Neuronal stem cell (in vitro differentiated cells): ENCODE results near the gene TUBD1.
"Not testable (repeated sequence)": the region's sequence is repeated elsewhere in the genome, so short reads cannot be mapped to it uniquely, and the experiment has no call there.

Experiments used
- DNase-seq: peaks from one replicate; pipeline ENCODE4 v3.0.0-alpha.2; 2013; ENCODE audit warnings: low spot score
- H2AFZ ChIP-seq: one replicate; pipeline ENCODE4 v1.6.1; 2013; ENCODE audit warnings: mild to moderate bottlenecking, low read length, inconsistent platforms
- H2AK5ac ChIP-seq: 2 replicates; pipeline ENCODE4 v1.6.1; 2013; ENCODE audit warnings: low read depth, mild to moderate bottlenecking, inconsistent platforms, low read length, moderate library complexity, mixed read lengths
- H2BK120ac ChIP-seq: 2 replicates; pipeline ENCODE4 v1.6.1; 2013; ENCODE audit warnings: low read depth, mild to moderate bottlenecking, inconsistent platforms, low read length, moderate library complexity, mixed read lengths
- H2BK12ac ChIP-seq: one replicate; pipeline ENCODE4 v1.6.1; 2013; ENCODE audit warnings: low read length, inconsistent platforms
- H2BK15ac ChIP-seq: 2 replicates; pipeline ENCODE4 v1.6.1; 2013; ENCODE audit warnings: mild to moderate bottlenecking, low read length, inconsistent platforms, mixed read lengths
- H2BK5ac ChIP-seq: one replicate; pipeline ENCODE4 v1.6.1; 2013; ENCODE audit warnings: inconsistent platforms, mild to moderate bottlenecking, low read length, moderate library complexity
- H3K14ac ChIP-seq: one replicate; pipeline ENCODE4 v1.6.1; 2013; ENCODE audit warnings: low read length, inconsistent platforms
- H3K18ac ChIP-seq: 2 replicates; pipeline ENCODE4 v1.6.1; 2013; ENCODE audit warnings: low read length, inconsistent platforms
- H3K23ac ChIP-seq: 2 replicates; pipeline ENCODE4 v1.6.1; 2013; ENCODE audit warnings: low read depth, mild to moderate bottlenecking, mixed read lengths, low read length, inconsistent platforms; ENCODE audit not compliant: poor library complexity
- H3K27ac ChIP-seq: replicated peaks from 3 replicates; pipeline ENCODE4 v1.5.1; 2013; ENCODE audit warnings: low read length, inconsistent platforms
- H3K27me3 ChIP-seq, 3 experiments: 2 replicates each; pipeline ENCODE4 v1.6.1; 2013; ENCODE audit warnings: low read length in 3 of 3, mild to moderate bottlenecking in 2 of 3, inconsistent platforms in 1 of 3, low read depth in 1 of 3, mixed read lengths in 1 of 3, moderate library complexity in 1 of 3; ENCODE audit not compliant: control insufficient read depth in 3 of 3, insufficient read depth in 3 of 3
- H3K36me3 ChIP-seq, 2 donors: replicated peaks in 1 of 2; 2 replicates each; pipeline ENCODE4 v1.6.1; 2013; ENCODE audit warnings: low read length in 2 of 2; ENCODE audit not compliant: control insufficient read depth in 2 of 2, insufficient read depth in 2 of 2
- H3K4ac ChIP-seq: 2 replicates; pipeline ENCODE4 v1.6.1; 2013; ENCODE audit warnings: inconsistent platforms, mild to moderate bottlenecking, low read length, moderate library complexity
- H3K4me1 ChIP-seq, 2 donors: 1 replicate in 1 of 2; 2 replicates in 1 of 2; pipeline ENCODE4 v1.6.1; 2013; ENCODE audit warnings: low read length in 2 of 2, low read depth in 1 of 2; ENCODE audit not compliant: control insufficient read depth in 2 of 2, insufficient read depth in 1 of 2
- H3K4me2 ChIP-seq: one replicate; pipeline ENCODE4 v1.6.1; 2013; ENCODE audit warnings: mild to moderate bottlenecking, low read length, inconsistent platforms; ENCODE audit not compliant: insufficient read depth, poor library complexity, severe bottlenecking
- H3K4me3 ChIP-seq, 2 donors: 2 replicates each; pipeline ENCODE4 v1.5.1; 2013; ENCODE audit warnings: low read length in 2 of 2, mild to moderate bottlenecking in 2 of 2, inconsistent platforms in 1 of 2, moderate library complexity in 1 of 2
- H3K79me1 ChIP-seq: one replicate; pipeline ENCODE4 v1.6.1; 2013; ENCODE audit warnings: low read depth, mild to moderate bottlenecking, inconsistent platforms, low read length, moderate library complexity
- H3K9ac ChIP-seq: one replicate; pipeline ENCODE4 v1.6.1; 2013; ENCODE audit warnings: mild to moderate bottlenecking, low read depth, low read length, inconsistent platforms; ENCODE audit not compliant: poor library complexity
- H3K9me3 ChIP-seq, 2 donors: replicated peaks in 1 of 2; 2 replicates each; pipeline versions ENCODE3 to v1.6.1; 2013; ENCODE audit warnings: low read length in 2 of 2, mild to moderate bottlenecking in 2 of 2, inconsistent platforms in 1 of 2, low read depth in 1 of 2, mixed read lengths in 1 of 2, moderate library complexity in 1 of 2; ENCODE audit not compliant: control insufficient read depth in 2 of 2, insufficient read depth in 1 of 2
- H4K8ac ChIP-seq: one replicate; pipeline ENCODE4 v1.6.1; 2013; ENCODE audit warnings: low read depth, mild to moderate bottlenecking, inconsistent platforms, low read length, moderate library complexity
- H4K91ac ChIP-seq: one replicate; pipeline ENCODE4 v1.6.1; 2013; ENCODE audit warnings: low read length, low read depth, mild to moderate bottlenecking, inconsistent platforms; ENCODE audit not compliant: poor library complexity
- WGBS, 2 donors: extraction: QIAGEN DNeasy Blood & Tissue Kit; methylation state at CpG; one replicate each; pipeline ENCODE4 v1.1.7; 2013; ENCODE audit warnings: missing lambda C conversion rate in 2 of 2, mixed read lengths in 1 of 2; ENCODE audit not compliant: insufficient read length in 2 of 2, insufficient replicate concordance in 1 of 2; ENCODE audit errors: extremely low coverage in 2 of 2; 5-methylcytosine and 5-hydroxymethylcytosine counted together

The TUBD1 gene

GRCh38 chr17:59853919-59854729 is 38.6 kb downstream of the TUBD1 start:
- not testable (repeated sequence) for H3K9me3 ChIP-seq, H3K14ac ChIP-seq, H4K91ac ChIP-seq, DNase-seq, H4K8ac ChIP-seq, H3K4ac ChIP-seq, H2BK120ac ChIP-seq, H3K23ac ChIP-seq, H3K27me3 ChIP-seq, H2BK15ac ChIP-seq, H3K9ac ChIP-seq, H3K4me3 ChIP-seq, H2BK5ac ChIP-seq, H3K36me3 ChIP-seq, H3K79me1 ChIP-seq, H3K18ac ChIP-seq, H2AK5ac ChIP-seq, H3K4me1 ChIP-seq, H3K4me2 ChIP-seq, H2BK12ac ChIP-seq, H3K27ac ChIP-seq, H2AFZ ChIP-seq
- WGBS, 2 donors = no CpG with 5 or more reads among the region's 10 CpGs

DNA sequence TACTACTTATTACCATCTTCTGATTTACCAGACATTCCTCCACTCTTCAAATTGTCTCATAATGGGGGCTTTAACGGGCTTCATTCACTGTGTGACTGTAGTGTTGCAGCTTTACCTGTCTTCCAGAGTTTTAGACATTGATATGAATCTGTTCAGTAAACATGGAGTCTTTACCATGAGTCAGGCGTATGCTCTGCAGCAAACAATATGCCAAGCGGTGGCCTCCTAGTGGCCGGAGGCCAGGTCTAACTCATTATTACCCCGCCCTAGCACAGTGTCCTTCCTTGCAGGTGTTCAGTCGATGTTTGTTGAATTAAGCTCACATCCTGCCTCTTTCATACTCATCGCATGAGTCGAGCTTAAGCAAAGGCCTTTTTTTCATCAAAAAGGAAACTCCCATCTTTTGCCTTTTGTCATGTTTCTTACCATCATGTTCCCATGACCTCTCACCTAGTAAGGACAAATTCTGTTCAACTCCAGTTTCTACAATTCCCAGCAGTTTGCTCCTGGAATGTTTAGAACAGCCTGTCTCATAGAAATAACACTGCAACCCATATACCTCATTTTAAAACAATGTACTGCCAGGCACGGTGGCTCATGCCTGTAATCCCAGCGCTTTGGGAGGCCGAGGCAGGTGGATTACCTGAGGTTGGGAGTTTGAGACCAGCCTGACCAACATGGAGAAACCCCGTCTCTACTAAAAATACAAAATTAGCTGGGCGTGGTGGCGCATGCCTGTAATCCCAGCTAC is 39.4 kb downstream of the TUBD1 start:
- no peak overlapping the region for H4K91ac ChIP-seq
- H3K14ac ChIP-seq = no peak overlapping the region
- peaks cover 2 to 9% of the 10 kb centered on the region in 2 donors for H3K4me1 ChIP-seq
- H3K4ac ChIP-seq = no peak overlapping the region
- no peak overlapping the region for H3K18ac ChIP-seq
- peak overlapping the region; percentile 16 for H2AFZ ChIP-seq
- no peak overlapping the region for H2BK15ac ChIP-seq
- no peak overlapping the region for H3K4me3 ChIP-seq
- no peak overlapping the region for H3K27ac ChIP-seq
- H3K9me3 ChIP-seq = no peaks in the 10 kb centered on the region
- no peak overlapping the region for H3K4me2 ChIP-seq
- no peak overlapping the region for H2BK5ac ChIP-seq
- H3K36me3 ChIP-seq = no peaks in the 10 kb centered on the region
- H3K23ac ChIP-seq = no peak overlapping the region
- no peak overlapping the region for H2BK12ac ChIP-seq
- DNase-seq = no peak
- no CpG with 5 or more reads among the region's 14 CpGs for whole genome bisulfite sequencing, 2 donors
- no peaks in the 10 kb centered on the region for H3K27me3 ChIP-seq
- H3K9ac ChIP-seq = no peak overlapping the region
- H2AK5ac ChIP-seq = no peak overlapping the region
- H2BK120ac ChIP-seq = no peak overlapping the region
- no peak overlapping the region for H4K8ac ChIP-seq
- H3K79me1 ChIP-seq = no peaks in the 10 kb centered on the region

DNA sequence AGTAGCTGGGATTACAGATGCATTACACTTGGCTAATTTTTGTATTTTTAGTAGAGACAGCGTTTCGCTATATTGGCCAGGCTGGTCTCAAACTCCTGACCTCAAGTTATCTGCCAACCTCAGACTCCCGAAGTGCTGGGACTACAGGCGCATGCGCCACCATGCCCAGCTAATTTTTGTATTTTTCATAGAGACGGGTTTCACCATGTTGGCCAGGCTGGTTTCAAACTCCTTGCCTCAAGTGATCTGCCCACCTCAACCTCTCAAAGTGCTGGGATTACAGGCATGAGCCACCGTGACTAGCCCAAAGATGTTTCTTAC is 39.9 kb downstream of the TUBD1 start:
- not testable (repeated sequence) for H3K4ac ChIP-seq, H2AFZ ChIP-seq, H3K4me1 ChIP-seq, H3K27me3 ChIP-seq, H2BK5ac ChIP-seq, H3K4me3 ChIP-seq, H3K9ac ChIP-seq, H2BK120ac ChIP-seq, H3K9me3 ChIP-seq, H3K23ac ChIP-seq, H3K27ac ChIP-seq, H3K79me1 ChIP-seq, H4K8ac ChIP-seq, H3K4me2 ChIP-seq, H2BK15ac ChIP-seq, H4K91ac ChIP-seq, DNase-seq, H3K18ac ChIP-seq, H3K14ac ChIP-seq, H3K36me3 ChIP-seq, H2BK12ac ChIP-seq, H2AK5ac ChIP-seq
- no CpG with 5 or more reads among the region's 7 CpGs for WGBS, 2 donors
